GM18499 (cell line): ENCODE results near the gene KRTAP4-3.
"Not testable (repeated sequence)": the region's sequence is repeated elsewhere in the genome, so short reads cannot be mapped to it uniquely, and the experiment has no call there.

Source experiments
- ATAC-seq: cut with Tn5 transposase; IDR thresholded peaks from one replicate; pipeline ENCODE4 v1.9.1; 2021; ENCODE audit warnings: moderate number of reproducible peaks; ENCODE audit not compliant: insufficient read depth, unreplicated experiment

Gene KRTAP4-3

GRCh38 chr17:41168121-41168520 is at the start of gene KRTAP4-3:
Gene KRTAP4-3 (minus strand): TSS chr17:41168221. CDS start chr17:41168172, 49 bp downstream.
- no peak for ATAC-seq

GRCh38 chr17:41215681-41216080 is 47.7 kb upstream of the KRTAP4-3 start:
- ATAC-seq: no peak

- ATAC-seq: no peak
Observed at GRCh38 chr17:41212524-41213169, 44.6 kb upstream of the KRTAP4-3 start.

GRCh38 chr17:41211845-41212466 is 43.9 kb upstream of the KRTAP4-3 start:
- ATAC-seq: no peak

DNA sequence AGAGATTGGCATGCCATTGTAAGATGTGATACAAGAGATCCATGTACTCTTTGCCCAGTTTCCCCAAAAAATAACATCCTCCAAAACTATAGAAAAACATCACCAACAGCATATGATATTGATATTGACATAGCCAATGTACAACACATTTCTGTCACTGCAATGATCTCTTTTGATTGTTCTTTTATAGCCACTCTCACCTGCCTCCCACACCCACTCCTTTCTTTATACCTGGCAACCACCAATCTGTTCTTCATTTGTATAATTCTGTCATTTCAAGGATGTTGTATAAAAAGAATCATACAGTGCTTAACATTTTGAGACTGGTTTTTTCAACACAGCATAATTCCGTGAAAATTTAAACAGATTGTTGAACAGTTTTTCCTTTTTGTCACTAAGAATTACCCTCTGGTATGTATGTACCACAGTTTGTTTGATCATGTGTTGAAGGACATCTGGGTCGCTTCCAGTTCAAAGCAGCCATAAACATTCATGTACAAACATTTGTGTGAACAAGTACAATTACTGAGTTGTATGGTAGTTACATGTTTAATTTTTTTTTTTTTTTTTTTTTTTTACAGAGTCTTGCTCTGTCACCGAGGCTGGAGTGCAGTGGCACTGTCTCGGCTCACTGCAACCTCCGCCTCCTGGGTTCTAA is 31.5 kb upstream of the KRTAP4-3 start:
- no peak for ATAC-seq

DNA sequence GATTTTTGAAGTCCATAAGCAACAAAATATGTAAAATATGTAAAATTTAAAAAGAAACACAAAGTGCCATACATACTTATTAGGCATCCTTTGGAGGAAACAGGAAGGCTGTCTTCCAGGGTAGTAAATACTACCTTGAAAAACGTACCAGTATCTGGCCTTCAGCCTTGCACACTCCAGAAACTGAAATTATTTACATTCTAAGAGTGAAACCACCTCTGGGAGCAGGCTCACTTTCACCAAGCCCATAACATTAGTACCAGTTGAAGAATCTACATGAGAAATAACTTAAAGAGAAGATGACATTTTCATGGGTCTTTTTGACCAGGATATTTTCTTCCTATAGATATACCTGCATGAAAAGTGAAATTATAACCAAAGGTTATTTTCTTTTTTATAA is 28.0 kb upstream of the KRTAP4-3 start:
- no peak for ATAC-seq

DNA sequence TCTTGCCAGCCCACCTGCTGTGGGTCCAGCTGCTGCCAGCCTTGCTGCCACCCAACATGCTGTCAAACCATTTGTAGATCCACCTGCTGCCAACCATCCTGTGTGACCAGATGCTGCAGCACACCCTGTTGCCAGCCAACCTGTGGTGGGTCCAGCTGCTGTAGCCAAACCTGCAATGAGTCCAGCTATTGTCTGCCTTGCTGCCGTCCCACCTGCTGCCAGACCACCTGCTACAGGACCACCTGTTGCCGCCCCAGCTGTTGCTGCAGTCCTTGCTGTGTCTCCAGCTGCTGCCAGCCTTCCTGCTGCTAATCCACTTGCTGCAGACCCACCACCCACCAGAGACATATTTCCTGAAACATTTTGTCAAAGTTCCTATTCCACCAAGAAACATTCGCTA is 22.3 kb upstream of the KRTAP4-3 start:
- ATAC-seq: no peak

DNA sequence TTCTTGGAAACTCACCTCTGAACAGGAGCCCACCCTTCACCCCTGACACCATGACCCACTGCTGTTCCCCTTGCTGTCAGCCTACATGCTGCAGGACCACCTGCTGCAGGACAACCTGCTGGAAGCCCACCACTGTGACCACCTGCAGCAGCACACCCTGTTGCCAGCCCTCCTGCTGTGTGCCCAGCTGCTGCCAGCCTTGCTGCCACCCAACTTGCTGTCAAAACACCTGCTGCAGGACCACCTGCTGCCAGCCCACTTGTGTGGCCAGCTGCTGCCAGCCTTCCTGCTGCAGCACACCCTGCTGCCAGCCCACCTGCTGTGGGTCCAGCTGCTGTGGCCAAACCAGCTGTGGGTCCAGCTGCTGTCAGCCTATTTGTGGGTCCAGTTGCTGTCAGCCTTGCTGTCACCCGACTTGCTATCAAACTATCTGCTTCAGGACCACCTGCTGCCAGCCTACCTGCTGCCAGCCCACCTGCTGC is 21.9 kb upstream of the KRTAP4-3 start, which contains the start of gene KRTAP9-1:
TSS of gene KRTAP9-1 (plus strand) at position 51 of the 482 bp plus-strand sequence. CDS start at position 51, 0 bp downstream.
- not testable (repeated sequence) for ATAC-seq

DNA sequence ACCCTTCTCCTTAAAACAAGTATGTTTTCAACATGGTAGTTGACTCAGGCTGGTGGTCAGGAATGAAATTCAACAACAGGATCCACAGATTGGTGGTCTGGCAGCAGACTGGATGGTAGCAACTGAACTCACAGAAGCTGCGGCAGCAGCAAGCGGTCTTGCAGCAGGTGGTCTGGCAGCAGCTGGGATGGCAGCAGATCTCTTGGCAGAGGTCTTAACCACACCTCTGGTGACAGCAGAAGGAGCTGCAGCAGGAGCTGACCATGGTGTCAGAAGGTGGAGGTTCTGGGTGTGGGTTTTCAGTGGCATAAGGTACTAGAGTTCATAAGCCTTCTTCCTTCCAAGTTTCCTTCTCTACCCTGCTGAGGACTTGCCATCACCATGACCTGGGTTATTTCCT is 18.9 kb upstream of the KRTAP4-3 start:
- ATAC-seq: no peak

DNA sequence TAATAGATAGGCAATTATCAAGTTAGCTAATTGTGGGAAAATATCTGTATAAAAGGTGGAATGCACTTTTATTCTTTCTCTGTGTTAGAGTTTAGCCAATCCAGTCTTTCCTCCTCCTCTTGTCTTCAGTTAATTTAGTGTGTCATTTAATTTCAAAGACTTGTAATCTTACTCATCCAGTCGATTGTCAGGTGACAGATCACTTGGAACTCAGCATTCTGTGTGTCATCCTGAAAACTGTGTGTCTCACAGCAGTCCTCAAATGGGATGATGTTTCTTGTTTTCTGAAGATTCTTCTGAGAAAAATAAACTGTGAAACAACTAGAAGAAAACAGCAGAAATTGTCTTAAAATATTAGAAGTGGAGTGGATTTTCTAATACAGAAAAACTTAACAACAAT is 17.0 kb upstream of the KRTAP4-3 start:
- no peak for ATAC-seq

DNA sequence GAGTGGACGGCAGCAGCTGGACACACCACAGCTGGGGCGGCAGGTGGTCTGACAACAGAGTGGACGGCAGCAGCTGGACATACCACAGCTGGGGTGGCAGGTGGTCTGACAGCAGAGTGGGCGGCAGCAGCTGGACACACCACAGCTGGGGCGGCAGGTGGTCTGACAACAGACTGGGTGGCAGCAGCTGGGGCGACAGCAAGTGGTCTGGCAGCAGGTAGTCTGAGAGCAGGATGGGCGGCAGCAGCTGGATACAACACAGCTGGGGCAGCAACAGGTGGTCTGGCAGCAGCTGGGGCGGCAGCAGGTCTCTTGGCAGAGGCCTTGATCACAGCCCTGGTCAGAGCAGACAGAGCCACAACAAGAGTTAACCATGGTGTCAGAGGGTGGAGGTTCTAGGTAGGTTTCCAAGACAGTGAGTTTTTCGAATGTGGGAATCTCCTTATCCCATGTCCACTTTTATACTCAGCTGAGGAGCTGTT is 16.5 kb upstream of the KRTAP4-3 start, which contains the start of gene KRTAP4-1:
TSS of gene KRTAP4-1 (minus strand) at position 432 of the 482 bp plus-strand sequence. CDS start at position 375, 57 bp downstream.
- ATAC-seq: no peak

- ATAC-seq: no peak
Observed at GRCh38 chr17:41178843-41179616, 11.0 kb upstream of the KRTAP4-3 start.

DNA sequence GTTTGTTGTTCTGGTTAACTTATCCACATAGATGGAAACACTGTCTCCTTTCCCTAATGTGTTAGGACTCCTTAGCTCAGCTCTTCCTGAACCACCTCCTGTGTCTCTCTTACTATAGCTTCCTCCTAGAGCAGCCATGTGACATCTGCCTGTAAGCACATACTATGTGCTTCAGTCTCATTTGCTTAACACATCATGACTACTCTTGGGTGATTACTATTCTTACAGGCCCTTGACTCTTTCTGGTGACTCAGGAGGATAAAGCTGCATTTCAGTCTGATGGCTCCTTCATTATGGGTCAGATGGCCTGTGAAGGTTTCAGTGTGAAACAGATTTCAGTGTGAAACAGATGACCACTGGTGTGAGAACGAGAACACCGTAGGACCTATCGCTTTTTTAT is 10.3 kb upstream of the KRTAP4-3 start:
- ATAC-seq: no peak

DNA sequence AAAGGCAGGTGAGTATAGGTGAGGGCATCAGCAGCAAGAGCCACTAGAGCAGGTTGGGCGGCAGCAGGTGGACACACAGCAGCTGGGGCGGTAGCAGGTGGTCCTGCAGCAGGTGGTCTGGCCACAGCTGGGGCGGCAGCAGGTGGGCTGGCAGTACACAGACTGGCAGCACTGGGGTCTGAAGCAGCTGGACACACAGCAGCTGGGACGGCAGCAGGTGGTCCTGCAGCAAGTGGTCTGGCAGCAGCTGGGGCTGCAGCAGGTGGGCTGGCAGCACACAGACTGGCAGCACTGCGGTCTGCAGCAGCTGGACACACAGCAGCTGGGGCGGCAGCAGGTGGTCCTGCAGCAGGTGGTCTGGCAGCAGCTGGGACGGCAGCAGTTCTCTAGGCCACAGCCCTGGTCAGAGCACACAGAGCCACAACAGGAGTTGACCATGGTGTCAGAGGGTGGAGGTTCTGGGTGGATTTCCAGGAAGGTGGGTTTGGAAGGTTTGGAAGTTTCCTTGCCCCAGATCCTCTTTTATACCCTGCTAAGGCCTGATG is 9.8 kb upstream of the KRTAP4-3 start, which contains the start of gene KRTAP4-2:
TSS of gene KRTAP4-2 (minus strand) at position 495 of the 545 bp plus-strand sequence. CDS start at position 438, 57 bp downstream.
- no peak for ATAC-seq

GRCh38 chr17:41176744-41177387 is 8.8 kb upstream of the KRTAP4-3 start:
- ATAC-seq: no peak

DNA sequence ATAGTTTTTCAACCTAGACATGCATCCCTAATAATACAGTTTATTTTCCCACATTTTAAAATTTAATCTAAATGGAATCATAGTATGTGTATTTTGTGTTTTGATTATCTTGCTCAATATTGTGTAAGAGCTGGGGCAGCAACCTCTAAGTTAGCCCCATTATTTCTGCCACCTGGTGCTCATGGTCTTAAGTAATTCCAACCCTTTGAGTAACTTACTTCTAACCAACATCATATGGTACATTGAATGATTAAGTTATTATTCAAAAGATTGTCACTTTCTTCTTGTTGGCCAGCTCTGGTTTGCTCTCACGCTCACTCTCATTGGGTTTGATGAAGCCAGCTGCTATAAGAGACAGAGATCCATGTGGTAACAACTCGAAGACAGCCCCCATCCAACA is 3.9 kb upstream of the KRTAP4-3 start:
- ATAC-seq: no peak

- no peak for ATAC-seq
Observed at GRCh38 chr17:41167561-41167960, 460 bp downstream of the KRTAP4-3 start.

DNA sequence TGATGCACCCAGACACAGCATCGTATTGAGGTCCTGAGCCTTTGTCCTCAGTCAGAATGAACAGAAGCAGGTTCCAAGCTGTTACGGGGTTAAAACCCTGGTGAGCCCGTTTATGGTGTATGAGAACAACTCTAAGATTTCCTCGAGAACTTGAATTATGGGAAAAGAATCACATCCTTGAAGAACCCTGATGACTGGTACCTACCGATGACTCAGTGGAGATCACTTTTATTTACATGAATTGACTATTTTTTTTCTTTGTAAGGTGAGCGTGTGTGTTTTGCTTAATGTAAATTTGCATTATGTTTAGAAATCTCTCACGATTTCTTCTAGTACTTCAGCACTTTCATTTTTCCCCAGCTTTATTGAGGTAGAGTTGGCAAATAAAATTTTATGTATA is 4.2 kb downstream of the KRTAP4-3 start:
- no peak for ATAC-seq

- ATAC-seq: no peak
Observed at GRCh38 chr17:41160648-41161047, 7.4 kb downstream of the KRTAP4-3 start, which contains the start of gene KRTAP4-4. Gene KRTAP4-4 (minus strand): TSS chr17:41160748. CDS start chr17:41160691, 57 bp downstream.
